CD4-positive, alpha-beta T cell treated with Interferon alpha-2 for 1 hour (primary cell): ENCODE results near the gene ZNF790.
A peak's percentile ranks its signal among the peaks of the same experiment; 100 is the strongest.

Experiments
- DNase-seq, 2 donors: peaks; one replicate each; pipeline ENCODE4 v3.0.0-alpha.2; 2020 to 2022

Gene ZNF790

DNA sequence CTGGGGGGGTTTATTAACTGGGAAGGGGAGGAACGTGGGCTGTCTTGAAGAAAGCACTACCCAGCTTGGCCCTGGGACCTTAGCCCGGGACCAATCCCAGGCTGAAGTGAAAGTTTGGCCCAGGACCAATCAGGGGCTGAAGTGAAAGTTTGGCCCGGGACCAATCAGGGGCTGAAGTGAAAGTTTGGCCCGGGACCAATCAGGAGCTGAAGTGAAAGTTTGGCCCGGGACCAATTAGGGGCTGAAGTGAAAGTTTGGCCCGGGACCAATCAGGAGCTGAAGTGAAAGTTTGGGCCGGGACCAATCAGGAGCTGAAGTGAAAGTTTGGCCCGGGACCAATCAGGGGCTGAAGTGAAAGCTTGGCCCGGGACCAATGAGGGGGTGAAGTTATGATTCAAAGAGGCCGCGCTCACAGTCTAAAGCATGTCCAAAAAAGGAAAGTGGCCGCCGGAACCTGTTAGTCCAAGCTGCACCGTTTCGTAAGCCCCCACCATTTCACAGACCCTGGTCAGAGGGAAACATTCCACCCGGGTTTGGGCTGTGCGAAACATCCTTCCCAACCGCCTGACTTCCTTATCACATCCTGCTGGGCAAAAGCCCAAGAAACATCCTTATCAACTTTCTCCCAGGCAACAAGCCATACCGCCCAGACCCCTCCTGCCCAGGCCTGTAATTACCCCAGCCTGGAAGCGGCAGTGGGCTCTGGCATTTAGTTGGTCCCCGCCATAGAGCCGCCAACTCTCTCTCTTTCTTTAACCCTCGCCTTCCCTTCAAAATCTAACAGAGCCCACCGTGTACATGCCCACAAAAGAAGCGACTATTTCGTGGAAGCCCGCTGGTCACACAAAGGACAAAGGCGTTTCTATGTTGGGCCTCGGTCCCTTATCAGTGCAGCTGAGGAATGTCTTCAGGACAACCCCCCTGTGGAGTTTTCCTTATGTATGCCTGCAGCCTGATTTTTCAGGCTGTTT is 66.6 kb downstream of the ZNF790 start:
- DNase-seq: peak; percentile 51 to 61
